GM12864 (cell line): Measurements from ENCODE around the gene SLC5A3.

Experiments used
- DNase-seq: peaks from one replicate; pipeline ENCODE4 v3.0.0-alpha.2; 2011; ENCODE audit warnings: low read depth
- H3K4me3 ChIP-seq: 2 replicates; pipeline ENCODE4 v1.5.1; 2011; ENCODE audit warnings: mild to moderate bottlenecking, low read depth, low read length, control low read depth
- TF ChIP-seq, protein P1 (sequence below): IDR thresholded peaks from 2 replicates; pipeline ENCODE4 v1.5.1; 2011; ENCODE audit warnings: low read depth, mild to moderate bottlenecking, moderate library complexity, low read length, control low read depth, inconsistent platforms; ENCODE audit errors: missing control alignments

Gene SLC5A3

DNA sequence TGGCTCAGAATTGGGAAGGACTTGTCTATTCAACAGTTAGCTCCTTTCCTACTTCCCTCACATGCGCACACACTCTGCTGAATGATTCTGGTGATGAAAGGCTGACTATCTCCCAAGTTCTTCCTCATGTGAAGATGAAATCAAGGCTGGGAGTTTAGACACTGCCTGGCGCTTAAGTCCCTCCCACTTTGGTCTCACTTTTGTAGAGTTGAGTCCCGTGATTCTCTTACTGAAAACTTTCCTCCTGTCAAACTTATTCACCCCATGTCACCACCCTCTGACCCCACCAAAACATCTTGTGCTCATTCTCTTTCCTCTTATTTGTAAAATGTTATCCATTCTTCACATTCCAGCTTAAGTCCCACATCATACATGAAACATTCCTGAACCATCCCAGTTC, 8.4 kb upstream of the SLC5A3 start:
- TF ChIP-seq, protein P1, sequence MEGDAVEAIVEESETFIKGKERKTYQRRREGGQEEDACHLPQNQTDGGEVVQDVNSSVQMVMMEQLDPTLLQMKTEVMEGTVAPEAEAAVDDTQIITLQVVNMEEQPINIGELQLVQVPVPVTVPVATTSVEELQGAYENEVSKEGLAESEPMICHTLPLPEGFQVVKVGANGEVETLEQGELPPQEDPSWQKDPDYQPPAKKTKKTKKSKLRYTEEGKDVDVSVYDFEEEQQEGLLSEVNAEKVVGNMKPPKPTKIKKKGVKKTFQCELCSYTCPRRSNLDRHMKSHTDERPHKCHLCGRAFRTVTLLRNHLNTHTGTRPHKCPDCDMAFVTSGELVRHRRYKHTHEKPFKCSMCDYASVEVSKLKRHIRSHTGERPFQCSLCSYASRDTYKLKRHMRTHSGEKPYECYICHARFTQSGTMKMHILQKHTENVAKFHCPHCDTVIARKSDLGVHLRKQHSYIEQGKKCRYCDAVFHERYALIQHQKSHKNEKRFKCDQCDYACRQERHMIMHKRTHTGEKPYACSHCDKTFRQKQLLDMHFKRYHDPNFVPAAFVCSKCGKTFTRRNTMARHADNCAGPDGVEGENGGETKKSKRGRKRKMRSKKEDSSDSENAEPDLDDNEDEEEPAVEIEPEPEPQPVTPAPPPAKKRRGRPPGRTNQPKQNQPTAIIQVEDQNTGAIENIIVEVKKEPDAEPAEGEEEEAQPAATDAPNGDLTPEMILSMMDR = no peak
- DNase-seq = no peak
- no peak overlapping the region for H3K4me3 ChIP-seq

DNA sequence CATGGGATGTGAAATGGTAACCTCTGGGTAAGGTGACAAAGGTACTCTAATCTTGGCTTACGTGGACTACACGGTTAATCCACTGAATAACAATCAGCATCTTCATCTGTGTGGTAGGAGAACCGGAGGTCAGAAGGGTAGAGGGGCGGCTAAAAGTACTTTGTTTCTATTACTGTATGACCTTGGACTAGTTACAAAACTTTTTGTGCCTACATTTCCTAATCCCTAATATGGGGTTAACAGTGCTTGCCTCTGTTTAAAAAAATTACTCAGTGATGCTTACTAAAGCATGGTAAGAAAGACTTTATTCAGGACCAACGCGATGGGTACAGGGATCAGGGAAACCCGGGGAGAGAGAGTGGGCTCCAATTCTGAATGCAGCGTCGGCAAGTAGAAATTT, 1.7 kb upstream of the SLC5A3 start:
- TF ChIP-seq, protein P1 = no peak
- no peak for DNase-seq
- no peak overlapping the region for H3K4me3 ChIP-seq

DNA sequence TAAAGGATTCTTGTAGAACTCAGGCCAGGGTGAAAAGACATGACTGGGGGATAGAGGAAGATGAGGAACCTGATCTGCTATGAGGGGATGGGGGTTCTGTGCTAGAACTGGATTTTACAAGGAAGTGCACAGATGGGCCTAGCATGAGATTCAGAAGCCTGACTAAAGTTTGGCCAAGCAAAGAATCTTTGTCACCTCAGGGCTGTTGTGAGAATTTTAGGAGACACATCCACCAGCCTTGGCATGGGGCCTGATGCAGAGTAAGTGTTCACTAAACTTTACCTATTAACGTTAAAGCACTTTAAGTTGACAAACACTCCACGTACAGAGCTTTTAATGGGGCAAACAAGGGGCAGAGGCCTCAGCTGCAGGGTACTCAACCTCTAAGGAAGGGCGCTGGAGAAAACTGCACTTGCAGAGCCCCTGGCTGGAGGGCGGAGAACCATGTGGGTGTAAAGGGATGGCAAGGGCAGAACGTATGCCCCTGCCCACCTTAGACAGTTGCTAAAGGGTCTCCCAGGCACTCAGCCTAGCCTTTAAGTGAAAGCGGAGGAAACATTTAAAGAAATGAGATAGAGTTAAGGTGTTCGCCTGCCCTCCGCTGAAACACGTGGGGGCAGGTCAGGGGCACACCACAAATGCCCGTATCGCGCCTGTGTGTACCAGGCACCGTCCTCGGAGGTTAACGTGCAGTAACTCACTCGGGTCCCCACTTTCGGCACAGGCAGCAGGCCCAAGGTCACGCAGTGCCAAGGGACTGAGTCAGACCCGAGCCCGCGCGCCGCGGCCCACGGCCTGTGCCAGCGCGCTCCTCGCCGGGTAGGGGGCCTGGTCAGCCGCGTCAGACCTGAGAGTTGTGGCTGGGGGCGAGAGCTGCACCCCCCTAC, 990 bp upstream of the SLC5A3 start:
- peak overlapping the region; percentile 80 for H3K4me3 ChIP-seq
- TF ChIP-seq, protein P1 = no peak
- DNase-seq = no peak

DNA sequence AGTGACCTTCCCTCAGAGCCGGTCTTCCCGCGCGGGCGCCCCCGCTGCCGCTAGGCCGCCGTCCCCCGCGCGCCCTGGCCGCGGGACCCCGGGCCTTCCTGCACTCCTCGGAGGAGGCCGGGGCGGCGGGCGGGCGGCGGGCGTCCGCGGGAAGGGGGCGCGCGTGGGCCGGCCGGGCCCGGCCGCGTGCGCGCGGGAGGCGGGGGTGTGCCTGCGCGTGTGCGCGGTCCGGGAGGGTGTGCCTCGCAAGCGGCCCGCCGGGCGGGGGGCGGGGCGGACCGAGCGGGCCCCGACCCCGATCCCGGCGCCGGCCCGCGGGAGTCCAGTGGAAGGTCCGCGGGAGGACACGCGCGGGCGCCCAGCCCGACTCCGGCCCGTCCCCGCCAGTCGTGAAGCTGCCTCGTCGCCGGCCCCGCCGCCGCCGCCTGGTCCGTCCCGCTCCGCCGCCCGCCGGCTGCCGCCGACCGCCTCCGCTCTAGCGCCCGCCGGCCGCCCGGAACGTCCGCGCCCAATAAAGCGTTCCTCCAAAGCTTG, 438 bp downstream of the SLC5A3 start:
- peak overlapping the region; percentile 80 for H3K4me3 ChIP-seq
- DNase-seq = no peak
- TF ChIP-seq, protein P1 = no peak

DNA sequence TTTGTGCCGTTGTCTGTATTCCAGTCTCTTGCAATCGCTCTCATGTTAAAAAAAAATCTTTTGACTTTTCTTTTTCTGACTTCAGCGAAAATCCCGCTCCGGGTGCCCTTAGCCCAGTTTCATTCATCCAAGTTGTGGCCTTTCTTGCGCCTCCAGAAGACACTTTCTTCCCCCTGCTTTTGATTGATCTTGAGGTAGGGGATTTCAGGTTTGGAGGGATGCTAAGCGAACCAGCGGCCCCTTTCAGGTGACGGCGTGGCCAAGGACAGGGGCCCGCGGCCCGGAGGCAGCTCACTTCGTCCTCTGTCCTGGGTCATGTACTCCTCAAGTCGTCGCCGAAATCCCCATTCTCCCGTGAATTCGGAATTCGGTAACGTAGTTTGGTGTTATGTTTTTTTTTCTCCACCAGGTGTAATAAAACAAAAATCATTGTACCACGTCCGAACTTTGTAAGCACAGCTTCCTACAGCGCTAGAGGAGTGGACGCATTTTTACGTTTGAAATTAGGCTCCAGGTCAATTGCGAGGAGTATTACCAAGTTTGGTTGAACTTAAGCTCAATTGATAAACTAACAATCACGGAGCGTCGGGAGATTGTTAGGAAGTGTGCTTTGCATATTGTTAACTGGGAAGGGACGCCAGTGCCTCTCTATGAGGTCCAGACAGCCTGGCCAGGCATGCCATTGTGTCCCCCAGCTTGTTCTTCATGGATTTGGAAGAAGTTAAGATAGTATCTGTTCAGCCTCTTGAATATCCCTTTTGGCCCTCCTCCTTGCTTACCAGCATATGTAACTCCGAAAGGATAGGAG, 1.1 kb downstream of the SLC5A3 start:
- TF ChIP-seq, protein P1 = no peak

DNA sequence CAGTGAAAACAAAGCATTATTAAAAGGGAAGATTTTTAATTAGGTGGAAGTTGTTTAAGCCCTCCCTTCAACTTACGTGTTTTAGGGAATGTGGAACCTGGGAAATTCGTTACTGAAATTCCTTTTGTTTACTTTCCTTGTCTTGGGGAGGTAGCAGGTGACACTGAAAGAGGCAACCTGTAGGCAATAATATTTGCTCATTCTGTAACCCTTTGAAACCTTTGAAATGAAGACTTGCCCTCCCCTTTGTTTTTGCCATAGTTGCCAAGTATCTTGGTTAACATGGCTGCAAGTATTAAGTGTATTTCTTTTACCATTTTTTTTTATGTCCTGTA, 1.7 kb downstream of the SLC5A3 start:
- no peak for DNase-seq
- H3K4me3 ChIP-seq = peak overlapping the region; percentile 80
- TF ChIP-seq, protein P1 = no peak

More for the DNA sequence above, 1.1 kb downstream of the SLC5A3 start:
- peak overlapping the region; percentile 80 for H3K4me3 ChIP-seq
- no peak for DNase-seq
